Prostate gland (tissue), 2 donors: ENCODE data around the gene PDGFC.
"Not testable (repeated sequence)": the region's sequence is repeated elsewhere in the genome, so short reads cannot be mapped to it uniquely, and the experiment has no call there.

Experiments used
- POLR2A ChIP-seq: fragments of 450-650 bp; IDR thresholded peaks from one replicate; pipeline ENCODE4 v1.6.1; 2016; ENCODE audit warnings: antibody characterized with exemption, mild to moderate bottlenecking
- POLR2AphosphoS5 ChIP-seq: sonication (generic); formaldehyde crosslinking; IDR thresholded peaks from one replicate; pipeline ENCODE4 v1.6.1; 2017; ENCODE audit warnings: antibody characterized with exemption
- TF ChIP-seq, protein P1 (sequence below), 4 experiments: fragments of 200-600 bp in 2 of 4; fragments of 450-650 bp in 2 of 4; sonication (generic) in 2 of 4; IDR thresholded peaks; 1 replicate in 3 of 4; 2 replicates in 1 of 4; pipeline ENCODE4 v1.5.1; 2016 to 2019; ENCODE audit warnings: antibody characterized with exemption in 4 of 4, mild to moderate bottlenecking in 2 of 4, moderate library complexity in 2 of 4

DNA sequence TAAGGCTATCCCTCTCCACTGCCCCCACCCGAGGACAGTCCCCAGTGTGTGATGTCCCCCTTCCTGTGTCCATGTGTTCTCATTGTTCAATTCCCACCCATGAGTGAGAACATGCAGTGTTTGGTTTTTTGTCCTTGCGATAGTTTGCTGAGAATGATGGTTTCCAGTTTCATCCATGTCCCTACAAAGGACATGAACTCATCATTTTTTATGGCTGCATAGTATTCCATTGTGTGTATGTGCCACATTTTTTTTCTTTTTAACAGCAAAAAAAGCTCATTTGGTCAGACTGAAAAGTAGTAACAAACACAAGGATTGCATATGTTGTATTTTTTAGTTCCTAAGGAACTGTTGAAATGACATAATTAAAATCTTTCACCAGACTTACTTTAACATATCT lies 105.5 kb downstream of the PDGFC start:
- not testable (repeated sequence) for TF ChIP-seq POLR2AphosphoS5, POLR2A
- TF ChIP-seq, protein P1, sequence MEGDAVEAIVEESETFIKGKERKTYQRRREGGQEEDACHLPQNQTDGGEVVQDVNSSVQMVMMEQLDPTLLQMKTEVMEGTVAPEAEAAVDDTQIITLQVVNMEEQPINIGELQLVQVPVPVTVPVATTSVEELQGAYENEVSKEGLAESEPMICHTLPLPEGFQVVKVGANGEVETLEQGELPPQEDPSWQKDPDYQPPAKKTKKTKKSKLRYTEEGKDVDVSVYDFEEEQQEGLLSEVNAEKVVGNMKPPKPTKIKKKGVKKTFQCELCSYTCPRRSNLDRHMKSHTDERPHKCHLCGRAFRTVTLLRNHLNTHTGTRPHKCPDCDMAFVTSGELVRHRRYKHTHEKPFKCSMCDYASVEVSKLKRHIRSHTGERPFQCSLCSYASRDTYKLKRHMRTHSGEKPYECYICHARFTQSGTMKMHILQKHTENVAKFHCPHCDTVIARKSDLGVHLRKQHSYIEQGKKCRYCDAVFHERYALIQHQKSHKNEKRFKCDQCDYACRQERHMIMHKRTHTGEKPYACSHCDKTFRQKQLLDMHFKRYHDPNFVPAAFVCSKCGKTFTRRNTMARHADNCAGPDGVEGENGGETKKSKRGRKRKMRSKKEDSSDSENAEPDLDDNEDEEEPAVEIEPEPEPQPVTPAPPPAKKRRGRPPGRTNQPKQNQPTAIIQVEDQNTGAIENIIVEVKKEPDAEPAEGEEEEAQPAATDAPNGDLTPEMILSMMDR (IDR thresholded peaks at IDR 0.05), result not testable (repeated sequence)
